Stimulated activated CD8-positive, alpha-beta memory T cell treated with anti-CD3 and anti-CD28 coated beads, Interleukin-15, amount 100 ng/mL, for 4 hours (primary cell): ENCODE results near the gene CFAP100.

Experiments used
- DNase-seq, 2 donors: peaks; one replicate each; pipeline ENCODE4 v3.0.0-alpha.2; 2020; ENCODE audit warnings: low read depth in 2 of 2

The CFAP100 gene

GRCh38 chr3:126394179-126394976 lies at the start of gene CFAP100:
TSS of gene CFAP100 (plus strand) at chr3:126394909. CDS start at chr3:126396001, 1,092 bp downstream.
- DNase-seq = no peak

- DNase-seq = no peak
Measured at GRCh38 chr3:126345231-126345630, 49.5 kb upstream of the CFAP100 start.

GRCh38 chr3:126345641-126346460 lies 48.9 kb upstream of the CFAP100 start:
- no peak for DNase-seq

GRCh38 chr3:126346466-126346865 lies 48.2 kb upstream of the CFAP100 start:
- DNase-seq = no peak

GRCh38 chr3:126347543-126348161 lies 47.1 kb upstream of the CFAP100 start:
- DNase-seq = no peak

GRCh38 chr3:126348308-126348920 lies 46.3 kb upstream of the CFAP100 start:
- no peak for DNase-seq

GRCh38 chr3:126349071-126349470 lies 45.6 kb upstream of the CFAP100 start:
- no peak for DNase-seq

GRCh38 chr3:126349611-126350501 lies 44.9 kb upstream of the CFAP100 start:
- DNase-seq = no peak

- DNase-seq = no peak
Measured at GRCh38 chr3:126350502-126351085, 44.1 kb upstream of the CFAP100 start.

GRCh38 chr3:126351086-126351770 lies 43.5 kb upstream of the CFAP100 start:
- no peak for DNase-seq

GRCh38 chr3:126351771-126352475 lies 42.8 kb upstream of the CFAP100 start:
- no peak for DNase-seq

GRCh38 chr3:126352476-126353454 lies 41.9 kb upstream of the CFAP100 start:
- DNase-seq = no peak

GRCh38 chr3:126353694-126354321 lies 40.9 kb upstream of the CFAP100 start:
- no peak for DNase-seq

GRCh38 chr3:126354776-126355175 lies 39.9 kb upstream of the CFAP100 start:
- DNase-seq = no peak

- no peak for DNase-seq
Measured at GRCh38 chr3:126355251-126355650, 39.5 kb upstream of the CFAP100 start.

GRCh38 chr3:126355777-126356372 lies 38.8 kb upstream of the CFAP100 start:
- no peak for DNase-seq
